Osteocyte (in vitro differentiated cells): ENCODE measurements around the gene PSORS1C2. TPM values are rescaled to one million over a fixed set of nuclear protein-coding genes. Genes with fewer than 3 reads are reported as not detected.

Source experiments
- DNase-seq: peaks from one replicate; pipeline ENCODE4 v3.0.0; 2021; ENCODE audit warnings: mixed read lengths; ENCODE audit not compliant: unreplicated experiment; ENCODE audit errors: extremely low spot score
- H3K27ac Mint-ChIP-seq: one replicate; pipeline ENCODE4 v1.8.0; 2021; ENCODE audit warnings: mild to moderate bottlenecking, mixed read lengths; ENCODE audit not compliant: unreplicated experiment
- H3K27me3 Mint-ChIP-seq: one replicate; pipeline ENCODE4 v1.8.0; 2021; ENCODE audit warnings: mixed read lengths; ENCODE audit not compliant: unreplicated experiment
- H3K36me3 Mint-ChIP-seq: one replicate; pipeline ENCODE4 v1.8.0; 2021; ENCODE audit warnings: mixed read lengths; ENCODE audit not compliant: unreplicated experiment
- H3K4me1 Mint-ChIP-seq: one replicate; pipeline ENCODE4 v1.8.0; 2021; ENCODE audit warnings: mixed read lengths; ENCODE audit not compliant: unreplicated experiment
- H3K4me3 Mint-ChIP-seq: one replicate; pipeline ENCODE4 v1.8.0; 2021; ENCODE audit warnings: mild to moderate bottlenecking, moderate library complexity, mixed read lengths; ENCODE audit not compliant: unreplicated experiment
- H3K9me3 Mint-ChIP-seq: one replicate; pipeline ENCODE4 v1.8.0; 2021; ENCODE audit warnings: mixed read lengths; ENCODE audit not compliant: unreplicated experiment
- CTCF ChIP-seq: fragments of 200-600 bp; sonication (generic); IDR thresholded peaks from 2 replicates; pipeline ENCODE4 v1.5.0; 2021; ENCODE audit warnings: antibody characterized with exemption, mild to moderate bottlenecking, moderate library complexity
- total RNA-seq: library from RNA; stranded (reverse); gene quantifications from 2 replicates; pipeline ENCODE4 v1.2.1, GENCODE V29; 2021

PSORS1C2 gene
- total RNA-seq, 1 donor from 2014 or later, result not detected

DNA sequence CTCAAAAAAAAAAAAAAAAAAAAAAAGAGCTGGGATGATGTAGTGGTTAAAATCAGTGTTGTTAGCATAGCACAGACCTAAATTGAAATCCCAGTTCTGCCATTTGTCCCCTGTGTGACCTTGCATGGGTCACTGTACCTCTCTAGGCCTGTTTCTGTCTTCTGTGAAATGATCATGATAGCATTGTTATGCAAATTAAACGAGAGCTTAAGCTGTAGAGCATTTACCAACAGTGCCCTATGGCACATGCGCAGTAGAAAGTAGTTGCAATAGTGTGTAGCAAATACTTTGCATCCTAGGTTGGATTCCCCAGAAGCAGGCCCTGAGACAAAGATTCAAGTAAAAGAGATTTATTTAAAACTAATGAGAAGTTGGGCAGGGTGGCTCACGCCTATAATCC lies 7.3 kb downstream of the PSORS1C2 start:
- no peak overlapping the region for H3K4me3 Mint-ChIP-seq
- TF ChIP-seq CTCF, result no peak
- DNase-seq, result no peak
- H3K4me1 Mint-ChIP-seq, result peaks cover 7% of the 10 kb centered on the region
- peaks cover 16% of the 10 kb centered on the region for H3K27me3 Mint-ChIP-seq
- no peaks in the 10 kb centered on the region for H3K36me3 Mint-ChIP-seq
- H3K9me3 Mint-ChIP-seq, result no peaks in the 10 kb centered on the region
- H3K27ac Mint-ChIP-seq, result no peak overlapping the region

GRCh38 chr6:31130751-31131150 lies 8.1 kb downstream of the PSORS1C2 start:
- Mint-ChIP-seq H3K36me3 (no peaks in the 10 kb centered on the region), H3K27ac (no peak overlapping the region), H3K9me3 (no peaks in the 10 kb centered on the region), H3K4me3 (no peak overlapping the region), H3K27me3 (peaks cover 16% of the 10 kb centered on the region), H3K4me1 (peaks cover 12% of the 10 kb centered on the region)
- no peak for TF ChIP-seq CTCF
- no peak for DNase-seq

GRCh38 chr6:31129130-31129529 lies 9.7 kb downstream of the PSORS1C2 start:
- peaks cover 18% of the 10 kb centered on the region for H3K4me1 Mint-ChIP-seq

GRCh38 chr6:31128093-31128676 lies 10.7 kb downstream of the PSORS1C2 start:
- no peak for DNase-seq
- H3K27ac Mint-ChIP-seq, result no peak overlapping the region
- H3K27me3 Mint-ChIP-seq, result peaks cover 16% of the 10 kb centered on the region

More at GRCh38 chr6:31129130-31129529, 9.7 kb downstream of the PSORS1C2 start:
- no peak for TF ChIP-seq CTCF
- no peak for DNase-seq
- H3K27me3 Mint-ChIP-seq, result peaks cover 16% of the 10 kb centered on the region
- H3K9me3 Mint-ChIP-seq, result no peaks in the 10 kb centered on the region
- no peaks in the 10 kb centered on the region for H3K36me3 Mint-ChIP-seq
- no peak overlapping the region for H3K4me3 Mint-ChIP-seq
- no peak overlapping the region for H3K27ac Mint-ChIP-seq

More at GRCh38 chr6:31128093-31128676, 10.7 kb downstream of the PSORS1C2 start:
- Mint-ChIP-seq H3K4me1 (peaks cover 24% of the 10 kb centered on the region), H3K36me3 (no peaks in the 10 kb centered on the region), H3K4me3 (no peak overlapping the region), H3K9me3 (no peaks in the 10 kb centered on the region)
- TF ChIP-seq CTCF, result peak; percentile 85
